Keratinocyte (primary cell): ENCODE measurements around the gene IRX3. TPM values are rescaled to one million over a fixed set of nuclear protein-coding genes. Genes with fewer than 3 reads are reported as not detected.

Experiments used
- DNase-seq: peaks from one replicate; pipeline ENCODE4 v3.0.0-alpha.2; 2011; ENCODE audit warnings: low read depth, missing footprints, low spot score
- FAIRE-seq: peaks from 2 replicates; lab custom pipeline; 2011; peaks lifted over from hg19 to GRCh38; lab: Jason Lieb, UNC
- H2AFZ ChIP-seq: 2 replicates; pipeline ENCODE4 v1.6.0; 2012; ENCODE audit warnings: low read length, control low read depth, inconsistent platforms; ENCODE audit not compliant: control insufficient read depth
- H3K27ac ChIP-seq: 2 replicates; pipeline ENCODE4 v1.5.1; 2011; ENCODE audit warnings: low read length; ENCODE audit not compliant: control insufficient read depth, insufficient read depth
- H3K27me3 ChIP-seq: 3 replicates; pipeline ENCODE4 v1.6.0; 2011; ENCODE audit warnings: low read length; ENCODE audit not compliant: control insufficient read depth, insufficient read depth; ENCODE audit errors: extremely low read depth
- H3K36me3 ChIP-seq, 2 experiments: 2 replicates in 1 of 2; 3 replicates in 1 of 2; pipeline ENCODE4 v1.5.1; 2011; ENCODE audit warnings: low read length in 2 of 2, mild to moderate bottlenecking in 1 of 2; ENCODE audit not compliant: control insufficient read depth in 2 of 2, insufficient read depth in 2 of 2; ENCODE audit errors: extremely low read depth in 1 of 2
- H3K4me1 ChIP-seq: 3 replicates; pipeline ENCODE4 v1.5.1; 2011; ENCODE audit warnings: low read length; ENCODE audit not compliant: control insufficient read depth, insufficient read depth; ENCODE audit errors: extremely low read depth
- H3K4me2 ChIP-seq: 3 replicates; pipeline ENCODE4 v1.6.0; 2011; ENCODE audit warnings: low read depth, low read length; ENCODE audit not compliant: control insufficient read depth, insufficient read depth; ENCODE audit errors: extremely low read depth
- H3K4me3 ChIP-seq, 3 experiments: fragments of 200-600 bp in 1 of 3; sonication (generic) in 1 of 3; 2 replicates in 2 of 3; 3 replicates in 1 of 3; pipeline ENCODE4 v1.5.1; 2011 to 2016; ENCODE audit warnings: low read length in 3 of 3, mild to moderate bottlenecking in 3 of 3, control low read depth in 2 of 3, inconsistent platforms in 1 of 3, low read depth in 1 of 3, mixed read lengths in 1 of 3, mixed run types in 1 of 3, moderate library complexity in 1 of 3; ENCODE audit not compliant: control insufficient read depth in 2 of 3, insufficient read depth in 2 of 3; ENCODE audit errors: extremely low read depth in 1 of 3
- H3K79me2 ChIP-seq: 2 replicates; pipeline ENCODE4 v1.6.0; 2012; ENCODE audit warnings: low read length; ENCODE audit not compliant: control insufficient read depth, insufficient read depth
- H3K9ac ChIP-seq: 3 replicates; pipeline ENCODE4 v1.6.0; 2011; ENCODE audit warnings: low read length; ENCODE audit not compliant: control insufficient read depth, insufficient read depth; ENCODE audit errors: extremely low read depth
- H3K9me1 ChIP-seq: 3 replicates; pipeline ENCODE4 v1.6.0; 2011; ENCODE audit warnings: low read length; ENCODE audit not compliant: control insufficient read depth, insufficient read depth; ENCODE audit errors: extremely low read depth
- H3K9me3 ChIP-seq: 2 replicates; pipeline ENCODE4 v1.5.1; 2012; ENCODE audit warnings: low read depth, low read length; ENCODE audit not compliant: control insufficient read depth
- H4K20me1 ChIP-seq: 3 replicates; pipeline ENCODE4 v1.6.0; 2011; ENCODE audit warnings: low read length; ENCODE audit not compliant: control insufficient read depth, insufficient read depth; ENCODE audit errors: extremely low read depth
- EZH2 ChIP-seq: IDR thresholded peaks from one replicate; pipeline ENCODE4 v1.6.1; 2012; ENCODE audit warnings: inconsistent platforms, mild to moderate bottlenecking, low read length, moderate library complexity
- dilution Hi-C: fragments of 300-500 bp; cut with MboI; formaldehyde crosslinking; loops from one replicate; pipeline ENCODE4 v1.7.0; 2020; ENCODE audit warnings: low sequenced_read_pairs; ENCODE audit not compliant: extremely low pct_ligation_motif_present
- polyA plus RNA-seq, 5 experiments: library from polyadenylated mRNA; depleted of rRNA in 3 of 5; stranded (reverse) in 3 of 5; stranded (forward) in 1 of 5; unstranded in 1 of 5; fragments of >200 nt; gene quantifications; 1 replicate in 1 of 5; 2 replicates in 3 of 5; 3 replicates in 1 of 5; pipeline versions ENCODE4 v1.2.1 to v1.2.3, GENCODE V29; 2011 to 2012; ENCODE audit warnings: missing spikeins in 2 of 5, low read depth in 1 of 5, low replicate concordance in 1 of 5
- TF ChIP-seq, protein P1 (sequence below), 3 experiments: IDR thresholded peaks in 1 of 3; conservative IDR thresholded peaks in 1 of 3; optimal IDR thresholded peaks in 1 of 3; 2 replicates in 2 of 3; 3 replicates in 1 of 3; pipeline versions ENCODE3 to v1.5.1; 2011; ENCODE audit warnings: low read length in 3 of 3, mild to moderate bottlenecking in 3 of 3, moderate library complexity in 2 of 3, control low read depth in 1 of 3, inconsistent platforms in 1 of 3; ENCODE audit not compliant: insufficient read depth in 2 of 3; ENCODE audit errors: extremely low read depth in 1 of 3

The IRX3 gene
- polyA plus RNA-seq, 1 donor (not counting 4 experiments of a cell fraction or from before 2014, with no cell fraction given): 3.3 TPM

DNA sequence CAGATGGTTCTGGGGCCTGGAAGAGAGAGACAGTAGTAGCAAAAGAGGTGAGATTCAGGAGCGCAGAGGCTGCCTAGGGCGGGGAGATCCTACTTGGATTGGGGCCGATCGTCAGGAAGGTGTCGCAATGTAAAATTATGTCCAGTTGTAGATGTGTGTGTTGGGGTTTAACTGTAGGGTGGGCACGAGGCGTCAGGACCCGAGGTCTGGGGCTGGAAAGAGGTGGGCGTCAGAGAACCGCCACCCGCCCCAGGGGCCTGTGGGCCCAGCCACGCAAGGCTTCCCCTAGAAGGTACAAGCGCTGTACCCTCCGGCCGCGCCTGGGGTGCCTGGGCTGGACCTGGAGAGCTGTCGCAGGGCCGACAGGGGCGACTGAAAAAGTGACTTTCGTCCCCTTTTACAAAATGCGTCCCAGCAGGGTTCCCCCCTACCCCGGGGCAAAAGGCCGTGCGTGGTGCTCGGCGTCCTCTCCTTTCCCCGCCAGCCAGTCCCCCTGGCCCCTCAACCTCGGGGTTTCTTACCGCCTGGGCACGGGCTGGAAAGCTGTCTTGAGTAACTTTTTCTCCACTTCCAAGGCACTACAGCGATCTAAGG lies 2.8 kb downstream of the IRX3 start:
- Histone ChIP-seq H3K79me2 (no peaks in the 10 kb centered on the region), H3K9me1 (no peaks in the 10 kb centered on the region), H3K4me3 (peak overlapping the region; percentile 34 to 82 (median 42)), H3K4me2 (no peak overlapping the region), H3K27me3 (no peaks in the 10 kb centered on the region), H3K27ac (no peak overlapping the region), H4K20me1 (no peaks in the 10 kb centered on the region), H3K9ac (no peak overlapping the region), H3K4me1 (no peaks in the 10 kb centered on the region), H3K9me3 (no peaks in the 10 kb centered on the region), H3K36me3 (no peaks in the 10 kb centered on the region), H2AFZ (no peak overlapping the region)
- no peak for FAIRE-seq
- no peak for TF ChIP-seq EZH2
- TF ChIP-seq, protein P1, sequence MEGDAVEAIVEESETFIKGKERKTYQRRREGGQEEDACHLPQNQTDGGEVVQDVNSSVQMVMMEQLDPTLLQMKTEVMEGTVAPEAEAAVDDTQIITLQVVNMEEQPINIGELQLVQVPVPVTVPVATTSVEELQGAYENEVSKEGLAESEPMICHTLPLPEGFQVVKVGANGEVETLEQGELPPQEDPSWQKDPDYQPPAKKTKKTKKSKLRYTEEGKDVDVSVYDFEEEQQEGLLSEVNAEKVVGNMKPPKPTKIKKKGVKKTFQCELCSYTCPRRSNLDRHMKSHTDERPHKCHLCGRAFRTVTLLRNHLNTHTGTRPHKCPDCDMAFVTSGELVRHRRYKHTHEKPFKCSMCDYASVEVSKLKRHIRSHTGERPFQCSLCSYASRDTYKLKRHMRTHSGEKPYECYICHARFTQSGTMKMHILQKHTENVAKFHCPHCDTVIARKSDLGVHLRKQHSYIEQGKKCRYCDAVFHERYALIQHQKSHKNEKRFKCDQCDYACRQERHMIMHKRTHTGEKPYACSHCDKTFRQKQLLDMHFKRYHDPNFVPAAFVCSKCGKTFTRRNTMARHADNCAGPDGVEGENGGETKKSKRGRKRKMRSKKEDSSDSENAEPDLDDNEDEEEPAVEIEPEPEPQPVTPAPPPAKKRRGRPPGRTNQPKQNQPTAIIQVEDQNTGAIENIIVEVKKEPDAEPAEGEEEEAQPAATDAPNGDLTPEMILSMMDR (optimal IDR thresholded peaks at IDR 0.05 in 1 of 3, IDR thresholded peaks at IDR 0.05 in 1 of 3, conservative IDR thresholded peaks at IDR 0.05 in 1 of 3; ENCODE audit: extremely low read depth in 1 of 3, insufficient read depth in 2 of 3, low read length in 3 of 3): no peak
- dilution Hi-C loops: no loop called here
- no peak for DNase-seq

DNA sequence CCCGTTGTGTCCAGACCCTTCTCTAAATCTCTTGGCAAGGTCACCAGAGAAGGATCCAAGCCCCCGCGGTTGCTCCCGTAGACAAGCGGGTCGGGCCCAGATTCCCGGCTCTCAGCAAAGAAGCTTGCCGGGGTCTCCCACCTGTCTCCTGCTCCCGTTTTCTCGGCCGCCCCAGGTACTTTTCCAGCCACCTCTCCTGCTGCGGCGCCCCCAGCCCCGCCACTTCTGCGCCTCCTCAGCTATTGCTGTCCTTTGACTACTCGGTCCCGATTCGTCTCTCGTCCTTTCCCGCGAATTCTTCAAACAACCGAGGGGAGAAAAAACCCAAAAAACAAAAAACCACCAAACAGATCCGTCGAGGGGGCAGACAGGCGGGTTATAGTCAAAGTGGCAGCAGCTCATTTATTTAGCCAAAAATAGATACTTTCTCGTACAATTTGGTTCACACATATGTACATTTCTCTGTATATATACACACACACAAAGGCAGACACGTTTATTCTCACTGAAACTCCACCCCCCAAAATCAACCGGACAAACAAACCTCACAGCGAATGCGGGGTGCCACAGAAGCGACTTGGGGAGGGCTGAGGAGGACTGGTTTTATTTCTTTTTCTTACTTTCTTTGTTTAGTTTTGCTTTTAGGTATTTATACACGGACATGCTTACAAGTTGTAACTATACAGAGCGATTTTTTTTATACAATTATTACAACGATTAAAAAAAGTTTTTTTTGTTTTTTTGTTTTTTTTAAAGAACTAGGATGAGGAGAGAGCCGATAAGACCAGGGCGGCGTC lies 3.5 kb downstream of the IRX3 start:
- no peaks in the 10 kb centered on the region for H3K9me1 ChIP-seq
- H3K79me2 ChIP-seq: no peaks in the 10 kb centered on the region
- H3K4me1 ChIP-seq: no peaks in the 10 kb centered on the region
- no peaks in the 10 kb centered on the region for H4K20me1 ChIP-seq
- H2AFZ ChIP-seq: no peak overlapping the region
- no peaks in the 10 kb centered on the region for H3K36me3 ChIP-seq
- no peak for FAIRE-seq
- DNase-seq: no peak
- no peak overlapping the region for H3K9ac ChIP-seq
- H3K27me3 ChIP-seq: no peaks in the 10 kb centered on the region
- H3K4me2 ChIP-seq: no peak overlapping the region
- no peaks in the 10 kb centered on the region for H3K9me3 ChIP-seq
- no peak overlapping the region for H3K27ac ChIP-seq
- no peak overlapping the region for H3K4me3 ChIP-seq
- TF ChIP-seq EZH2: no peak
- dilution Hi-C loops: no loop called here
